ENCODE measurements around the gene PTPN4.

PTPN4 gene

DNA sequence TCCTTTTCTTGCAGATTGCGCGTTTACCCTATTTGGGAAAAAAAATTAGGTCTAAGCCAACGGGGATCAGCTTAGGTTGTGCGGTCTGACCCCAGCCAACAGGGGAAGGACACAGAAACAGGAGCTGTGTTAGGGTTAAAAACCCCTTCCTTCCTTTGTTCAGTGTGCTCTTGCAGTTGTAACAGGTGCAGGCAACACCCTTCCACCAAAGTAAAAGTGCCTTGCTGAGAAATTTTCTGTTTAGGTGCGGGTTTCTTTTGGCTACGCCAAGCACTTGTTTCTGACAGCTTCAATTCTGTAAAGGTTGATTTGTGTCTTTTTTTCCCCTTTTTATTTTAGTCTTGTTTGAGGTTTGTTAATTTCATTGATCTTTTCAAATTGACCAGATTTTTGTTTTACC, 92.5 kb downstream of the PTPN4 start:
- in situ Hi-C loops (cut with MboI; ENCODE audit: low sequenced_read_pairs) = no loop called here

DNA sequence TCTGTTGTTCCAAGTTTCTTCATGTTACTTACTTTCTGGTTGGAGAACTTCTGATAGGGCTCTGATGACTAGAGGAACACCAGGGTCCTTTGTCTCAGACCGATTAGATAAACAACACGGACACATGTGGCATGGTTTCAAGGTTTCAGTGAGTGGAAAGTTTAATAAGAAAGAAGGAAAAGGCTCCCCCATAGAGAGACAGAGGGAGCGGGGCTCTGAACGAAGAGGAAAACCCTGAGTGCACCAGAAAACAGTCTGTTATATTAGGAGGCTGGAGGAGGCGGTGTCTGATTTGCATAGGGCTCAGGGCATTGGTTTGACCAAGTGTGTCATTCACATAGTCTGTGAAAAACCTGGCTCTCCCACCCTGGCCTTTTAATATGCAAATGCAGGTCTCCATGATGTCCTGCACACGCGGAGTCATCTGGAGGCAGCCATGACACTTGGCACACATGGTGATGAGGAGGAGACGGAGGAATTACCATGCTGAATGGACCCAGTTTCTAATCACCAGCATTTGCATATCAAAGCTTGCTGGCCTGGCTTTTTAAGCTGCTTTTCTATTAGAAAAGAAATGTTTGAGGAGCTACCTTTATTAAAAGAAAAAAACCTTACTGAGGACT, 94.2 kb downstream of the PTPN4 start:
- in situ Hi-C loops (cut with MboI; ENCODE audit: low sequenced_read_pairs) = no loop called here

DNA sequence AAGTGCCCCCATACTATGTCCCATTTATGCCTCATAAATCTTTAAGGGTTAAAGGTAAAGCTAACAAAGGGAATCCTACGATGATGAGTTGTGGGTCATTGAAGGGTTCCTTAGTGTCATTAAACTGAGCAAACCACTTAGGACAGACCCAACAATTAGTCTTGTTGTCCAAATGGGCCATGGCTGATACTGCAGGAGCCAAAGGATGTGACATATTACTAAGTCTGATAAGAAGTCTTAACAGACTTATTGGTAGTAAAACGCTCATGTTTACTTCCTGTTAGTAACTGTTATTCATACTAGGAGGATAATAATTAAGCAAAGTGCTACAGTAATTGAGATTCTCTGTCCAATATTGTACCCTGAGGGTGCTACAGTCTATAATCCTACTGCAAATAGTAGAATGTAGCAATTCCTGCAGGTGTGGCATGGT, 96.8 kb downstream of the PTPN4 start:
- in situ Hi-C loops (cut with MboI; ENCODE audit: low sequenced_read_pairs) = no loop called here

DNA sequence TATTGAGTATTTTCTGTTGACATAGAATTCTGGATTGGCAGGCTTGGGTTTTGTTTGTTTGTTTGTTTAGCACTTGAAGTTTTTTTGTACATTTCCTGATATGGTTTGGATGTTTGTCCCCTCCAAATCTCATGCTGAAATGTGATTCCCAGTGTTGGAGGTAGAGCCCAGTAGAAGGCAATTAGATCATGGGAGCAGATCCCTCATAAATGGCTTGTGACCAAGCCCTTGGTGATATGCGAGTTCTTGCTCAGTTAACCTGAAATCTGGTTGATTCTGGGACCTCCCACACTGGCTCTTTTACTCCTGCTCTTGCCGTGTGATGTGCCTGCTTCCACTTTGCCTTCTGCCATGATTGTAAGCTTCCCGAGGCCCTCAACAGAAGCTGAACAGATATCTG, 98.0 kb downstream of the PTPN4 start:
- in situ Hi-C loops (cut with MboI; ENCODE audit: low sequenced_read_pairs) = no loop called here

DNA sequence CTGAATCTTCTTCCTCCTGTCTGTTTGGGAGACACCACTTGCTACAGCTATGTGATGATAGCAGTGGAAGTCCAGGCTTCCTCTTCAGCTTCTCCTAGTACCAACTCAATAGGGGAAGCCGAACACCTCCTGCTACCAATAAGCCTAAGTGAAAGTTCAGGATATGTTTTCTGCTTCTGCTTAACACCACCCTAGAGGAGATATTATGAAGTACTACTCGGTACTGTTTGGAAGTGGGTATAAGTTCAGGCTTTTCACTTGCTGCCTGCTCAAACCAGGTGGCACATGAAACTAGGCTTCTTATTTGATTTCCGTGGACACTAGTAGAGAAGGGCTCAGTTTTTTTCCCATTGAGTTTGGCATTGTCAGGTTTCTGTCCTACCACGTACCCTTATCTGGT, 99.8 kb downstream of the PTPN4 start:
- in situ Hi-C loops (cut with MboI; ENCODE audit: low sequenced_read_pairs) = no loop called here

DNA sequence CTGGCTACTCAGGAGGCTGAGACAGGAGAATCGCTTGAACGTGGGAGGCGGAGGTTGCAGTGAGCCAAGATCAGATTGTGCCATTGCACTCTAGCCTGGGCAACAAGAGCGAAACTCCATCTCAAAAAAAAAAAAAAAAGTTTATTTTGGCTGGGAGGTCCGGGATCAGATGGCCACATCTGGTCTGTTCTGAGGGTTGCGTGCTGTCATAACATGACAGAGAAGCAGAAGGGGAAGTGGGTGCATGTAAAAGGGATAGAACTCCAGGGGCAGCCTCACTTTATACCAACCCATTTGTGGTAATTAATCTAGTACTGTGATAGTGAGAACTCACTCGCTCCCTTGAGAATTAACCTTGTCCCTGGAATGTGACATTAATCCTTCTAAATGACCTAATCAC, 101.2 kb downstream of the PTPN4 start:
- in situ Hi-C loops (cut with MboI; ENCODE audit: low sequenced_read_pairs) = no loop called here

DNA sequence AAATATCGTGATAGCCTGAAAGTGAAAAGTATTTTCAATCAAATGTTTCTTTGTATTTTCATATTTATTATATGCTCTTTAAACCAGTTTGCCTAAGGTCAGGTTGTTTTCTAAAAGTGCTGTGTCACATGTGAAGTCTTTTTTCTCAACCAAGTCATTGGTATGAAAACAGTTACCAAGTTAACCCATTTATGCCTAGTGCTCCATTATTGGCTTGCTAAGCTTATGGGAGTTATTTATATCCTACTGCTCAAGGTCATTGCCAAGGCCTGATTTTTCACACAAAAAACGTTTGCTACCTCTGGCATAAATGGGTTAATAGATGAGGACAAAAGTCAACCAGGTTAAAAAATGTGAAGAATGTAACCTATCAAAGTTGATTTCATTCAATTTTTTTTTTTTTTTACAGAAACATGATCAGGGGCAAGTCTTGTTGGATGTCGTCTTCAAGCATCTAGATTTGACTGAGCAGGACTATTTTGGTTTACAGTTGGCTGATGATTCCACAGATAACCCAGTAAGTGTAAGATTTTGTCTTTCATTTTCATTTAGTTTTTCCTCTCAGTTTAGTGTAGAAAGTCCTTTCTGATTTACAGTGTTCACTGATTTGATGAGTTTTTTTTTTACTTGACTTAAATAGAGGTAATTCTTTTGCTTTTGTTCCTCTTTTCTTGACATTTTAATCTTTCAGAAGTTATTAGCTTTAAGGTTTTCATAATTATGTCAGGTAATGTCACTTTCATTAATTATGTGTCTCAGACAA, 102.6 kb downstream of the PTPN4 start:
- in situ Hi-C loops (cut with MboI; ENCODE audit: low sequenced_read_pairs) = no loop called here

DNA sequence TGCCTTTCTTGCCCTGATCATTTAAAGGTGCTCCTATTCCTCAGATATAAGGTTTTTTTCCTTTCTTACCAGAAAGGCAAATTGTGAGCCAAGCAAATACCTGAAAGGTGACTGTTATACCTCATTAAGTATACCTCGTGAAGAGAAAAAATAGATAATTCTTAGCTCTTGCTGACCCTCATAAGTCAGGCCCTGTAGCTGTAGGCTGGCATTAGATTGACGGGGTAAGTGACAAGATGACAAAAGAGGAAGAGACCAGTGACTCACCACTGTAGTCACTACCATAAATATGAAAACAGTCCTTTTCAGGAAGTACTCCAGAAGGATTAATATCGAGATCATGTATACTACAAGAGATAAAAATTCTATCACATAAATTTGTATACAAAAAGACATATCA, 104.6 kb downstream of the PTPN4 start:
- in situ Hi-C loops (cut with MboI; ENCODE audit: low sequenced_read_pairs) = no loop called here

DNA sequence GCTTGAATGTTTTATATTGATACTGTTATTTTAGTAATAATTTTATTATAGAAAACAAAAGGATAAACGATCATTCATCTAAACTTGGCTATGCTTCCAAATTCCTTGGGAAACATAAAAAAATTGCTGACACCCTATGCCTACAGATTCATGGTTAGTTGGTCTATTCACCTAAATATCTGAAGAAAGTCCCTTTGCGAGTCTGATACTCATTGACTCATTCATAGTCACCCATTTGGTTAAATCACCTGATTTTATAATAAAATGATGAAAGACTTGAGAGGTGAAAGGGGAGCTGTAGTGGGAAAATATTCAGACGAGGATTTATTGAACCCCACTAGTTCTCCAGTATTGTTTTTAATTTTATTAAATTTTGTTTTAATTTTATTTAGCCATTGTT, 112.0 kb downstream of the PTPN4 start:
- in situ Hi-C loops (cut with MboI; ENCODE audit: low sequenced_read_pairs) = no loop called here

DNA sequence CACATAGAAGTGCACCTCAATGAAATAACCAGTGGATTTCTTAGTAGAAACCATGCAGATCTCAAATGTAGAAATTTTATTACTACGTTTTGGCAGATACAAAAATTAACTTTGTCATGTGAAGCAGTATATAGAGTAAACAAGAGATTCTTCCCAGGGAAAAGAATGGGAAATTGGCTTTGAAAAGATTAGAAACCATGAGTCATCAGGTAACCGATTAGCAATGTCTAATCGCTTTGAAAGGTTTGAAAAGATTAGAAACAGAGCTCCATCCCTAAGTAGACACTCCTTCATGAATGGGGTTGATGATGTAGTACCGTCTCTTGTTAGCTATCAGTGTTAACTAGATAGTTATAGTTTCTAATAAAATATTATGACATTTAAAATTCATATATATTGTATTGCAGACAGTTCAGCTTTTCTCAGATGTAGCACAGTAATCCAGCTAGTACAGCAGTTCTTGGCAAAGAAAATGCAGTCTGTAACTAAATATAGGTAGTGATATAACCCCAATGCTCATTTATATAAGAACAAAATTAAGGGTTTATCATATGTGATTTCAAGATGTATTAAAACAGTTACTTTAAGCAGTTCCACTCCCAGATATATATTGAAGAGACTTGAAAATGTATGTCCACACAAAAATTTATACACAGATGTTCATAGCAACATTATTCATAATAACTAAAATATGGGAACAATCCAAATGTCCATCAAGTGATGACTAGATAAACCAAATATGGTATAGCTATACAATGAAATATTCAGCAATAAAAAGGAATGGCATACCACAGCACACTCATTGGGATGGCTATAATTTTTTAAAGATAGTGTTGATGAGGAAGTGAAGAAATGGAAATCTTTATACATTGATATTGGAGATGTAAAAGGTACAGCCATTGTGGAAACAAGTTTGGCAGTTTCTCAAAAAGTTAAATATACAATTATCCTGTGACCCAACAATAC, 113.9 kb downstream of the PTPN4 start:
- in situ Hi-C loops (cut with MboI; ENCODE audit: low sequenced_read_pairs) = no loop called here

DNA sequence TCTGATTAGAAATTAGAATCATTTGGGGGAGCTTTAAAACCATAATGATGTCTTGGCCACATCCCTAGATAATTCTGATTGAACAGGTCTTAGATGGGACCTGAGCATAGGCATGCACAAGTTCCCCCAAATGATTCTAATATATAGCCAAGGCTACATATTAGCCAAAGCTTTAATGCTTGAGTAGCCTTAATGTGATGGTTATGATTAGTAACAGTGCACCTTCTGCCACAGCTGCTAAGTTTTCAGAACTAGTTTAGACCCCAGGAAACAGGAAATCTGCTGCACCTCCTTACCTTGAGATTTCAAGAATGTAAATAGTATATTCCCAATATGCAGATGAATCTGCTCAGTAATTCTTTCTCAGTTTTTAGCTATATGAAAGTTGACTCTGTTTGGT, 119.8 kb downstream of the PTPN4 start:
- in situ Hi-C loops (cut with MboI; ENCODE audit: low sequenced_read_pairs) = no loop called here

DNA sequence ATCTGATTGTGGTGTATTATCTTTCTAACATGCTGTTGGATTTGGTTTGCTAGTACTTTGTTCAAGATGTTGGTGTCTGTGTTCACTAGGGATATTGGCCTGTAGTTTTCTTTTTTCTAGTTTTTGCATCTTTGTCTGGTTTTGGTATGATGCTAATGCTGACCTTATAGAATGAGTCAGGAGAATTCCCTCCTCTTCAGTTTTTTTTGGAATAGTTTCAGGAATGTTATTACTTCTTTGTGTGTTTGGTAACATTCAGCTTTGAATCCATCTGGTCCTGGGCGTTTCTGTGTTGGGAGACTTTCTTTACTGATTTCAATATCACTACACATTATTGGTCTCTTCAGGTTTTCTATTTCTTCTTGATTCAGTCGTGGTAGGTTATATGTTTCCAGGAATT, 129.0 kb downstream of the PTPN4 start:
- in situ Hi-C loops (cut with MboI; ENCODE audit: low sequenced_read_pairs) = no loop called here

DNA sequence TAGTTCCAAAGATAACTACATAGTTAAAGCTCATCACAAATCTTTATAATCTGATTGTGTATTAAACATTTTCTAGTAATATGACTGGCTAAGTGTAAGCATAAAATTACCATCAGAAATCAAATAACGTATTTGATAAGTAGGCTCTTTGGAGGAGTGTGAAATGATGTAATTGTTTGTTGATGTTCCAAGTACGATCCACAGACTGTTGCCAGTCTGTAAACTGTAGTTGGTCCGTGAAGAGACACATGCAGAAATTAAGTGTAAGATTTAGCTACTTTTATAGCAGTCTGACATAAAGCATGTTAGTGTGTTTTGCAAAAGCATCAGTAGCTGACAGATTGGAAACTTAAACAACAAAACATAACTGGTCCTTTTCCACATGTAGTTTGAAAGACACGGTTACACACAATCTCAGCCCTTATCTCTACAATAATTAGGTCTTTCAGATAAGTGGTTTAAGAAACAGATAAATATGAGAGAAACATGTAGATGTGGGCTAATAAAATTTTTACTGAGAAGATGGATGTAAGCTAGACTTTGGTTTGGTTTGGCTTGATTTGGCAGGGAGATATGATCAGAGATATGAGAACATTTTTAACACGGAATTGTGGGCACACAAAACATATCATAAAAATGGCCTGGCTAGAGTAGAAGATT, 138.1 kb downstream of the PTPN4 start:
- in situ Hi-C loops (cut with MboI; ENCODE audit: low sequenced_read_pairs) = no loop called here

DNA sequence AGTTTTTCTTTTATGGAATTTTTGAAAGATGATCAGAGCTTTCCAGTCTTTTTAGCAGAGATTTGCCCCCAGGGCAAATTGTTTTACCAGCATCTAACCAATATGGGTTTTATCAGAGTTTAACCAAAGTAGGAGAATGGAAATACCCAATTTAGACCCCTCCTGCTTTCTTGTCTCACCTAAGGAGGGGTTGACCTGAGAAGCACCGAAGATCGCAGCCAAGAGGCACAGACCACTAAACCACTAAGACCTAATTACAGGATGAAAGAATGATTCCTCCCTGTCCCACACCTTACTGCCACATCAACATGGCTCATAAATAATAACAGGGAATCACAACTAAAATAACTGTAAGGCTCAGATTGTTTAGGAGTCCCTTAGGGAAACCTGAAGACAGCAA, 141.3 kb downstream of the PTPN4 start:
- in situ Hi-C loops (cut with MboI; ENCODE audit: low sequenced_read_pairs) = no loop called here

DNA sequence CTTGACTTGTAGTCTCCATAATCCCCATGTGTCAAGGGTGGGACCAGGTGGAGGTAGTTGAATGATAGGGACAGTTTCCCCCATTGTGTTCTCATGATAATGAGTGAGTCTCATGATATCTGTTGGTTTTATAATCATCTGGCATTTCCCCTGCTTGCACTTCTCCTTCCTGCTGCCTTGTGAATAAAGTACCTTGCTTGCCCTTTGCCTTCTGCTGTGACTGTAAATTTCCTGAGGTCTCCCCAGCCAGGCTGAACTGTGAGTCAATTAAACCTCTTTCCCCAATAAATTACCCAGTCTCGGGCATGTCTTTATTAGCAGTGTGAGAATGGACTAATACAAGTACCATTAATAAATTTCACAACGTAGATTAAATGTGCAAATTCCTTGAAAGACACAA, 150.8 kb downstream of the PTPN4 start:
- in situ Hi-C loops (cut with MboI; ENCODE audit: low sequenced_read_pairs) = no loop called here

DNA sequence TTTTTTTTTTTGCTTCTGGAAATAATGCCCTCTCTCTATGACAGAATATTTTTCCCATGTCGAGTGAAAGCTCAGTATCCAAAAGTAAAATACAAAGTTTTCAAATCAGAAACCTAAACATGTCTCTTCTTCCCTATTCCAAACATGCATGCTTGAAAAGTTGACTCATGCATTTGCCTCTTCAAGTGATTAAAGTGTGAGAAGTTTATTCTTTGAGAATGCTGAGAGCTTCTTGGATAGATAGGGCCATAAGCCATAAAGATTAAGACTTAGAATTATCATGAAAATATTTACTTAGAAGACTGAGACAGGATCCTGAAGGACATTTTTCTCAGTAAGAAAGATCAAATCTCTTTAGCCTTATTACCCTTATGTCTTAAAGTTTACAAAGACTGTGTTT, 154.5 kb downstream of the PTPN4 start:
- in situ Hi-C loops (cut with MboI; ENCODE audit: low sequenced_read_pairs) = no loop called here

DNA sequence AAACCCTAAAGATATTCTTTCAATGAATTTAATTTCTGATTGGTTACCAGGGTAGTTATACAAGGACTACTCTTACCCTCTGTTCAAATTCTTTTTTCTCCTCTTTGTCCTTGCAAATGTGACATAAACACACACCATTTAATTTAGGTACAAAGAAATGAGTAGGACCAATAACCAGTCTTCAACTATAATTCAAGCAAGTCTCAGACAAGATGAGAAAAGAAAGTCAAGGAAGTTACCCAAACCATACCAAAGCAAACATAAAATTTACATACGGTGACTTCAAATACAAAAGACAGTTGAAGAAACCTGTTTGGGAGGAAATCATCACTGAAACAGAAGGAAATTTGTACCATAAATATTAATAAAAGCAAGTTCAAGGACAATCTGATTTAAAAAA, 162.1 kb downstream of the PTPN4 start:
- in situ Hi-C loops (cut with MboI; ENCODE audit: low sequenced_read_pairs) = no loop called here

DNA sequence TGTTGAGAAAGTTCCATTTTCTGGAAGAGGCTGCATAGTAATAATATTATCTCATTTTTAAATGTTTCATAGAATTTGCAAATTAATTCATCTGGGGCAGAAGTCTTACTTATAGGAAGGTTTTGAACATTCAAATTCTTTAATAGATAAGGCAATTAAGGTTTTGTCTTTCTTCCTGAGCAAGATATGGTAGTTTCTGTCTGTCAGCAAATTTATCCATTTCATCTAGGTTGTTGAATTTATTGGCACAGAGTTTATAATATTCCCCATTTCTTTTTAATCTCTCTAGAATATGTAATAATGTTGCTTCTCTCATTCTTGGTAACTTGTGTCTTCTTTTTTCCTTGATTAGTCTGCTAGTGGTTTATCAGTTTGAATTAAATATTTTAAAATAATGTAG, 163.0 kb downstream of the PTPN4 start:
- in situ Hi-C loops (cut with MboI; ENCODE audit: low sequenced_read_pairs) = no loop called here

DNA sequence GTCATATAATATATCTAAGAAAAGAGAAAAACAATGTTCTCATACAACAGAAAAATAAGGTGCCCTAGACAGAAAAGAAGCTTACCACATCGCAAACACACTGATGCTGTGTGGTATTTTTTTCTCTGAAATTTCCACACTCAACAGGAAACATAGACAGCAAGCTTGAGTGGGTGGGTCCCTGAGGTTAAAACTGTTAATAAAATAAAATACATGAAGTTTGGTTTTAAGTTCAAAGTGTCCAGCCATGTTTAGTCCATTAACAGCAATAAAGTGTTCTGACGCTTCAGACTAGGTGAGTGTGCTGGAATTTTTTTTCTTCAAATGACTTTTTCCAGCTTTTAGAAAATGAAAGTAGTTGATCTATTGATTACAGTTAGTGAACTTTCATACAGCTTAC, 169.8 kb downstream of the PTPN4 start:
- in situ Hi-C loops (cut with MboI; ENCODE audit: low sequenced_read_pairs) = no loop called here

DNA sequence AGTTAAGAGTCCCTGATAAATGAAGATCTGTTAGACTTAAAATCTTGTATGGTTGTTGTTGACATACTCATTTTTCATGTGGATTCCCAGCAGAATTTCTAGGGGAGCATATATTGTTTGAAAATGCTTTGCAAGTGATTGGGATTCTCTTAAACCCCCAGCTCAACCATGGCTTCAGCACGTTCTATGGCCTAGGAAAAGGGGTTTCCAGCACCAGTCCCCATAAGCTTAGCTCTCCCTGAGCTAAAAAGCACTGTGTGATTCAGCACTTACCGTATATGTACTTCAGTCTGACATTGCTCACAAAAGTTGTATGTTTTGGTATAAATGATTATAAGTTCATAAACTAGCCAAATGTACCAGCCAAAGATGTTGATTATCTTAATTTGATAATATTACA, 173.1 kb downstream of the PTPN4 start:
- in situ Hi-C loops (cut with MboI; ENCODE audit: low sequenced_read_pairs) = no loop called here

DNA sequence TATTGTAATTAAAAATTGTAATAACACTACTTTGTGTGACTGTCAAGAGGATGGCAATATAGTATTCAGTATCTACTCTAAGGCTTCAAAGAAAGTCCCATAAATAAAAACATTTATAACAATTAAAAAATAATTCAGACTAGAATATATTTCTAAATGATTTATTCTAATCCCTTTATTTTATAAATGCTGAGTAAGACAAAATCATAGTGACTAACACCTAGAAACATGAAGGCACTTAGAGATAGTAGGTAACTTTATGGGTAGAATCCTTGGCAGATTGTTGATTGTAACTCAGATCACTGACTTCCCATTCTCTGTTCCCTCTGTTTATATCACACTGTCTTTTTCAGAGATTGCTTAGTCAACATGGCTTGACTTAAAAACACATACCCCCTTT, 174.6 kb downstream of the PTPN4 start:
- in situ Hi-C loops (cut with MboI; ENCODE audit: low sequenced_read_pairs) = no loop called here

Measured in HL-60/S4 (cell line).